Smooth muscle cell (in vitro differentiated cells): ENCODE results near the gene NUDCD2. TPM values are rescaled to one million over a fixed set of nuclear protein-coding genes. Genes with fewer than 3 reads are reported as not detected.
"Not testable (repeated sequence)": the region's sequence is repeated elsewhere in the genome, so short reads cannot be mapped to it uniquely, and the experiment has no call there.

Source experiments
- DNase-seq: peaks from one replicate; lab custom pipeline; 2025; ENCODE audit not compliant: unreplicated experiment; lab: John Stamatoyannopoulos, UW
- H2AFZ ChIP-seq: fragments of 200-600 bp; sonication (generic); 2 replicates; pipeline ENCODE4 v1.6.0; 2016; ENCODE audit warnings: antibody characterized with exemption, low read depth, mild to moderate bottlenecking
- H3F3A ChIP-seq: fragments of 200-600 bp; sonication (generic); 2 replicates; pipeline ENCODE4 v1.6.0; 2017; ENCODE audit warnings: antibody characterized with exemption, low read depth
- H3K27ac ChIP-seq: fragments of 200-600 bp; sonication (generic); 2 replicates; pipeline ENCODE4 v1.5.1; 2016; ENCODE audit warnings: low read depth, mild to moderate bottlenecking
- H3K27me3 ChIP-seq: fragments of 200-600 bp; sonication (generic); 2 replicates; pipeline ENCODE4 v1.6.1; 2016; ENCODE audit warnings: low read depth, mild to moderate bottlenecking
- H3K36me3 ChIP-seq: fragments of 200-600 bp; sonication (generic); 2 replicates; pipeline ENCODE4 v1.5.1; 2016; ENCODE audit warnings: low read depth
- H3K4me1 ChIP-seq: fragments of 200-600 bp; sonication (generic); 2 replicates; pipeline ENCODE4 v1.5.1; 2016; ENCODE audit warnings: low read depth
- H3K4me2 ChIP-seq: fragments of 200-600 bp; sonication (generic); 2 replicates; pipeline ENCODE4 v1.6.0; 2016; ENCODE audit warnings: mild to moderate bottlenecking
- H3K4me3 ChIP-seq: fragments of 200-600 bp; sonication (generic); 2 replicates; pipeline ENCODE4 v1.5.1; 2016; ENCODE audit warnings: mild to moderate bottlenecking
- H3K79me2 ChIP-seq: fragments of 200-600 bp; sonication (generic); 2 replicates; pipeline ENCODE4 v1.6.0; 2016; ENCODE audit warnings: low read depth, mild to moderate bottlenecking
- H3K9ac ChIP-seq: fragments of 200-600 bp; sonication (generic); 2 replicates; pipeline ENCODE4 v1.6.0; 2016; ENCODE audit warnings: low read depth
- H3K9me3 ChIP-seq: fragments of 200-600 bp; sonication (generic); replicated peaks from 2 replicates; pipeline ENCODE4 v1.5.1; 2016; ENCODE audit warnings: low read depth
- H4K20me1 ChIP-seq: fragments of 200-600 bp; sonication (generic); 2 replicates; pipeline ENCODE4 v1.6.0; 2016; ENCODE audit warnings: low read depth
- WGBS: methylation state at CpG from one replicate; pipeline ENCODE4 v1.1.7; 2016; ENCODE audit warnings: low lambda C conversion rate; 5-methylcytosine and 5-hydroxymethylcytosine counted together
- polyA plus RNA-seq: library from polyadenylated mRNA; unstranded; fragments of >200 nt; fragmentation: Nextera tagmentation; extraction: Ambion mirVana; gene quantifications from 2 replicates; pipeline ENCODE4 v1.2.1, GENCODE V29; 2016
- total RNA-seq: library from RNA; depleted of rRNA; stranded (reverse); fragments of >200 nt; gene quantifications from 2 replicates; pipeline ENCODE4 v1.2.3, GENCODE V29; 2014
- TF ChIP-seq, protein P1 (sequence below): fragments of 200-600 bp; sonication (generic); IDR thresholded peaks from 2 replicates; pipeline ENCODE4 v1.5.1; 2017; ENCODE audit warnings: borderline replicate concordance, mild to moderate bottlenecking, antibody characterized with exemption; ENCODE audit not compliant: insufficient read depth, poor library complexity, severe bottlenecking

NUDCD2 gene
- total and polyA plus RNA-seq, 2 experiments from 2014 or later = 6.4 to 31.7 TPM

DNA sequence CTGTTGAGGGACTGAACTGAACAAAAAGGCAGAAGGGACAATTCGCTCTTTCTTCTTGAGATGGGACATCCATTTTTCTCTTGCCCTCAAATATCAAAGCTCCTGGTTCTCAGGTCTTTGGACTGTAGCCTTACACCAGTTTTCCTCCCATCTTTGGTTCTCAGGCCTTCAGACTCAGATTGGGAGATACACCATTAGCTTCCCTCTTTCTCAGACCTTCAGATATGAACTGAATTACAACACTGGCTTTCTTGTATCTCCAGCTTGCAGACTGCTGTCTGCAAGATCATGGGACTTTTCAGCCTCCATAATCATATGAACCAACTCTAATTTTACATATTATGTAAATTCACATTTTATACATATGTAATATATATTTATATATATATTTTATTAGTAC, 35.1 kb downstream of the NUDCD2 start:
- Histone ChIP-seq H3K36me3 (no peaks in the 10 kb centered on the region), H3K27me3 (no peaks in the 10 kb centered on the region), H3K27ac (no peak overlapping the region), H3K79me2 (no peaks in the 10 kb centered on the region), H3K4me2 (no peak overlapping the region), H2AFZ (no peak overlapping the region), H4K20me1 (no peaks in the 10 kb centered on the region), H3K9me3 (no peaks in the 10 kb centered on the region), H3K4me3 (no peak overlapping the region), H3K9ac (no peak overlapping the region), H3F3A (no peaks in the 10 kb centered on the region), H3K4me1 (no peaks in the 10 kb centered on the region)
- no peak for DNase-seq
- TF ChIP-seq, protein P1, sequence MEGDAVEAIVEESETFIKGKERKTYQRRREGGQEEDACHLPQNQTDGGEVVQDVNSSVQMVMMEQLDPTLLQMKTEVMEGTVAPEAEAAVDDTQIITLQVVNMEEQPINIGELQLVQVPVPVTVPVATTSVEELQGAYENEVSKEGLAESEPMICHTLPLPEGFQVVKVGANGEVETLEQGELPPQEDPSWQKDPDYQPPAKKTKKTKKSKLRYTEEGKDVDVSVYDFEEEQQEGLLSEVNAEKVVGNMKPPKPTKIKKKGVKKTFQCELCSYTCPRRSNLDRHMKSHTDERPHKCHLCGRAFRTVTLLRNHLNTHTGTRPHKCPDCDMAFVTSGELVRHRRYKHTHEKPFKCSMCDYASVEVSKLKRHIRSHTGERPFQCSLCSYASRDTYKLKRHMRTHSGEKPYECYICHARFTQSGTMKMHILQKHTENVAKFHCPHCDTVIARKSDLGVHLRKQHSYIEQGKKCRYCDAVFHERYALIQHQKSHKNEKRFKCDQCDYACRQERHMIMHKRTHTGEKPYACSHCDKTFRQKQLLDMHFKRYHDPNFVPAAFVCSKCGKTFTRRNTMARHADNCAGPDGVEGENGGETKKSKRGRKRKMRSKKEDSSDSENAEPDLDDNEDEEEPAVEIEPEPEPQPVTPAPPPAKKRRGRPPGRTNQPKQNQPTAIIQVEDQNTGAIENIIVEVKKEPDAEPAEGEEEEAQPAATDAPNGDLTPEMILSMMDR = no peak
- WGBS = 100% methylated on average over 1 of the region's 1 CpG

DNA sequence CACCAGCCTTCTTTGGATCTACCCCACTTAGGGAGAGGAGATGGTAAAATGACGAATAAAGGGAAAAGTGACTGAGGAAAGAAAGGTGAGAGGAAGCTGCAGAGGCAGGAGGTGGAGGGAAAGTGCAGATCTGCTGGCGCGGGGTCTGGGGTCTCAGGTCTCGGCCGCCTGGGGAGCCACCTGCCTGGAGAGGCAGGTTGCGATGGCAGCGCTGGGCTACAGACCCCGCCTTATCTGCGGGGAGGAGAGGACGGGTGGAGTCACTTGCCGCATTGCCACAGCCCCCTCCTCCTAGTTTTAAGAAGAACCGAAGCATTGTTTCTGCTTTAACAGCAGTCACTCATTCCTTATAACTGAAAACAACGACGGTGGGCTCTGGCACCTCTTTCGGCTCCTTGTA, 44.2 kb downstream of the NUDCD2 start:
- not testable (repeated sequence) for H3K9ac ChIP-seq, DNase-seq, H3K79me2 ChIP-seq, H3K9me3 ChIP-seq, H3K4me1 ChIP-seq, H3F3A ChIP-seq, H3K27ac ChIP-seq, H3K36me3 ChIP-seq, H2AFZ ChIP-seq, H3K27me3 ChIP-seq, H4K20me1 ChIP-seq, H3K4me3 ChIP-seq, H3K4me2 ChIP-seq
- 33% methylated on average over 15 of the region's 15 CpGs for WGBS

DNA sequence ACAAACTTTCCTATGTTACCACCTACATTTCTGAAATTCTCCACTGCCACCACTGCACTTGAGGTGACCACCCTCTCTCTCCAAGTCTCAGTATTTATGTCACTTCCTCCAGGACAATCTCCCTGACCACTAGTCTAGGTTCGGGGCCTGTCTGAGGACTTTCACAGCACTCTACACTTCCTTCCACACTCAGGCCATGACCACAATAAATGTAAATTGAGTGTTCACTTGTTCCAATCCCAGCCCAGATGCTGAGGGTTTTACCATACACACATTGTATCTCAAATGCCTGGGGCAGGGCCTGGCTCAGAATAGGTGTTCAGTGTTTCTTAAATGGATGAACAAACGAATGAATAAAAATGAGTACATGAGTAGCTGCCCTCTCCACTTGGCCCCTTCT, 49.4 kb downstream of the NUDCD2 start:
- Histone ChIP-seq H3F3A (peaks cover 17% of the 10 kb centered on the region), H3K27me3 (no peaks in the 10 kb centered on the region), H3K4me1 (peaks cover 6% of the 10 kb centered on the region), H3K9me3 (no peaks in the 10 kb centered on the region), H4K20me1 (no peaks in the 10 kb centered on the region), H3K36me3 (no peaks in the 10 kb centered on the region), H2AFZ (no peak overlapping the region), H3K9ac (no peak overlapping the region), H3K27ac (no peak overlapping the region), H3K4me2 (no peak overlapping the region), H3K79me2 (no peaks in the 10 kb centered on the region), H3K4me3 (no peak overlapping the region)
- WGBS = 93% methylated on average over 2 of the region's 2 CpGs
- no peak for DNase-seq
- TF ChIP-seq, protein P1 = no peak

DNA sequence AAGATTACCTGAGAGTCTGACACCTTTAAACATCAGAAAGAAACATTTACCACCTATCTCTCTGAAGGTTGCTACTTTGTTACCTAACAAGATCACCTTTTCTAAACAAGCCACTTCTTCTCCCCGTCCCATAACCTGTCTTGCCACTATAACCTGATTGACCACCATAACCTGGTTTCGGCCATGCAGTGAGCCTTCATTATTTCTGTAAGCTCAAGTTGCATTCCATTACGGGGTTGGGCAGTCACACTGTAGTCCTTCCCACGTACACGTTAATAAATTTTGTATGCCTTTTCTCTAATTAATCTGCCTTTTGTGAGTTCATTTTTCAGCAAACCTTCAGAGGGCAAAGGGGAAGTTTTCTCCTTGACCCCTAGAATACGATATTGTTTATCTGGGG, 50.5 kb downstream of the NUDCD2 start:
- Histone ChIP-seq H3K9ac (no peak overlapping the region), H3K79me2 (no peaks in the 10 kb centered on the region), H3K36me3 (no peaks in the 10 kb centered on the region), H3K4me2 (no peak overlapping the region), H3K4me1 (peaks cover 6% of the 10 kb centered on the region), H2AFZ (no peak overlapping the region), H3K4me3 (no peak overlapping the region), H3F3A (peaks cover 17% of the 10 kb centered on the region), H3K9me3 (no peaks in the 10 kb centered on the region), H4K20me1 (no peaks in the 10 kb centered on the region), H3K27me3 (no peaks in the 10 kb centered on the region), H3K27ac (no peak overlapping the region)
- 83% methylated on average over 6 of the region's 6 CpGs for WGBS
- DNase-seq = no peak
- TF ChIP-seq, protein P1 = no peak
